NT2/D1 (cell line): ENCODE measurements around the gene RAI1.

Experiments
- SUZ12 ChIP-seq: IDR thresholded peaks from 2 replicates; pipeline ENCODE4 v1.6.1; 2011; ENCODE audit not compliant: insufficient read length, insufficient read depth; ENCODE audit errors: extremely low read depth
- ZNF274 ChIP-seq: IDR thresholded peaks from 2 replicates; pipeline ENCODE4 v1.6.1; 2011; ENCODE audit warnings: mild to moderate bottlenecking, low read depth, low read length

DNA sequence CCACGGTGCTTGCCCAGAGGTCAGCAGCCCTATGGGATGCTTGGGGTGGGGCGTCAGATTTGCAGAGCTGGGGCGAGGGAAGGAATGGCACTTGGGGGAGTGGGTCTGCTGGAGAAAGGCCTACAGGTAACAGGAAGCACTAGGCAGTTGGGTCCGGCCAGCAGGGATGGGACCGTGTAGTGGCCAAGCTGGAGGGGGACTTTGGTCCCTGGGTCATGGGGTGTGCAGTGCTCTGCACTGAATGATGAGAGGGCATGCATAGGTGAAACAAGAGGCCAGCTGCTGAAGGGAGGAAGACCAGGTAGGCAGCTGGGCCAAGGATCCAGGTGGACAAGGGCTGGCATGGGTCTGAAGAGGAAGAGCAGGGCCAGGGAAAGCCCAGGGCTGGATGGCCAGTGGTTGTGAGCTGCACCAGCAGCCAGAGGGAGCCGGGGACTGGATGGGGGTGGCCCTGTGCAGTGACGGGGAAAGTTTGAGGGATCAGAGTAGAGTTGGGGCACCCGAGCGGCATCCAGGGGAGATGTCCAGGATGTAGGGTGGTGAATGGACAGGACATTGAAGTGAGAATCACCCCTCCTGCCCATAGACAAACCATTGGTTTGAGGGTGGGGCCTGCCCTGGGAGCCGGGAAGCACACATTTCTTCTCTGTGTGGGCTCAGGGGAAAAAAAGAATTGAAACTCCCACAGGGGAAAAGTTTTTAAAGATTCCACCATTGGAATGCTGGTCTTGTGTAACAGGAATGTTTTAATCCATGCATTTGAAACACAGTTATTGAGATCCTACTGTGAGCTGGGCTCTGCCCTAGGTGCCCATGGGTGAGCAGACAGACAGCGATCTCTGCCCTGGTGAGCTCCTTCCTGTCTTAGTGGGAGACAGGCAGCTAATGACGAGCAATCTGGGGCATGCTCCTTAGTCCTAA lies 25.1 kb downstream of the RAI1 start:
- TF ChIP-seq ZNF274 (no peak), SUZ12 (no peak)
